Lung microvascular endothelial cell (primary cell): ENCODE results near the gene SRPK3. TPM values are rescaled to one million over a fixed set of nuclear protein-coding genes. Genes with fewer than 3 reads are reported as not detected.

Experiments
- DNase-seq, 2 donors: peaks; one replicate each; pipeline versions ENCODE4 v3.0.0 to v3.0.0-alpha.2; 2010; ENCODE audit warnings: low read depth in 2 of 2
- total RNA-seq: library from RNA; depleted of rRNA; stranded (reverse); fragments of >200 nt; gene quantifications from 2 replicates; pipeline ENCODE4 v1.2.1, GENCODE V29; 2014

Gene SRPK3
- total RNA-seq, 1 donor from 2014 or later, result 0.40 TPM

- no peak for DNase-seq
These were observed 10.8 kb upstream of the SRPK3 start for GRCh38 chrX:153769865-153770600.

DNA sequence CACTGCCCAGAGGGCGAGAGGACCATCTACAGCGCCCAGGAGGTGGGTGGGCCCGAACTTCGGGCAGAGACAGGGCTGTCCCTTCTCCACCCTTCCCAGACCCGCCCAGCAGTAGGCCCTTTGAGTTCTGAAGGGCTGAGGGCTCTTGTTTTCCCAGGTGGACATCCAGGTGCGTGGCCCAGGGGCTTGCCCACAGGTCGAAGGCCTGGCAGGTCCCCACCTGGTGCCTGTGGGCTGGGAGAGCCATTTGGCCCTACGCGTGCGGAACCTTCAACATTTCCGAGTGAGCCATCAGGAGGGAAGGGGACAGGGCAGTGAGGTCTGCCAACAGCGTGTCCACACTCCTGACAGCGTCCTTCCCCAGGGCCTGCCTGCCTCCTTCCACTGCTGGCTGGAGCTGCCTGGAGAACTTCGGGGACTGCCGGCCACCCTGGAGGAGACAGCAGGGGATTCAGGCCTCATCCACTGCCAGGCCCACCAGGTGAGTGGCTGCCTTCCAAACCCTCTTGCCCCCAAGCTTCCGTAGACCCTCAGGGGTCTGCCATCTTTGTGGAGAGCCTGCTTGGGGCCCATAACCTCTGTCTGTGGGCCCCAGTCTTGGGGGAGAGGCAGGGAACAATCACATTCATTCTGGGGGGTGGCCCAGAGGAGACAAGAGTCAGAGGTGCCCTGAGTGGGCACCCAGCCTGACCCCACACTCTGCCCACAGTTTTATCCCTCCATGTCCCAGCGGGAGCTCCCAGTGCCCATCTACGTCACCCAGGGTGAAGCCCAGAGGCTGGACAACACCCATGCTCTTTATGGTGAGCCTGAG, 10.0 kb upstream of the SRPK3 start:
- DNase-seq, result no peak

DNA sequence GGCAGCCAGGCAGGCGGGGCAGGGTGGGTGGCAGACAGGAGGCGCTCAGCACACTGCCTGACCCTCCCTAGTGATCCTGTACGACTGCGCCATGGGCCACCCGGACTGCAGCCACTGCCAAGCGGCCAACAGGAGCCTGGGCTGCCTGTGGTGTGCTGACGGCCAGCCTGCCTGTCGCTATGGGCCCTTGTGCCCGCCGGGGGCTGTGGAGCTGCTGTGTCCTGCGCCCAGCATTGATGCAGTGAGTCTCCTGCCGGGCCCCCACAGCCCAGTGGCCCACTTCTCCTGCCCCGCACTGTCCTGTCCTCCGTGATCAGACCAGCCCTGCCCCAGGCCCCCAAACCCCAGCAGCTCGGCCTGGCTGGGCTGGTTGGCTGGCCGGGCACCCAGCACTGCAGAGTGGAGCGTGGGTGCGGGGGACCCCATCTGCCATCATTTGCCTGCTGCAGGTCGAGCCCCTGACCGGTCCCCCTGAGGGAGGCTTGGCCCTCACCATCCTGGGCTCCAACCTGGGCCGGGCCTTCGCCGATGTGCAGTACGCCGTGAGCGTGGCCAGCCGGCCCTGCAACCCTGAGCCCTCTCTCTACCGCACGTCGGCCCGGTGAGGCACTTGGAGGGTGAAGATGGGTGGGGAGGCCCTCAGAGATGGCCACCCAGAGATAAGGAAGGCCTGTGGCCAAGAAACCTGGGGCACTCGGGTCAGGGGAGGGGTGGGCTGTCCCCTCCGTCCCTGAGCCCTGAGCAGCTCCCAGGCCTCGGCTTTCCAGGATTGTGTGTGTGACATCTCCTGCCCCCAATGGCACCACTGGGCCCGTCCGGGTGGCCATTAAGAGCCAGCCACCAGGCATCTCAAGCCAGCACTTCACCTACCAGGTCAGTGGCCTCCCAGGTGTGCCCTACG, 9.2 kb upstream of the SRPK3 start:
- no peak for DNase-seq

DNA sequence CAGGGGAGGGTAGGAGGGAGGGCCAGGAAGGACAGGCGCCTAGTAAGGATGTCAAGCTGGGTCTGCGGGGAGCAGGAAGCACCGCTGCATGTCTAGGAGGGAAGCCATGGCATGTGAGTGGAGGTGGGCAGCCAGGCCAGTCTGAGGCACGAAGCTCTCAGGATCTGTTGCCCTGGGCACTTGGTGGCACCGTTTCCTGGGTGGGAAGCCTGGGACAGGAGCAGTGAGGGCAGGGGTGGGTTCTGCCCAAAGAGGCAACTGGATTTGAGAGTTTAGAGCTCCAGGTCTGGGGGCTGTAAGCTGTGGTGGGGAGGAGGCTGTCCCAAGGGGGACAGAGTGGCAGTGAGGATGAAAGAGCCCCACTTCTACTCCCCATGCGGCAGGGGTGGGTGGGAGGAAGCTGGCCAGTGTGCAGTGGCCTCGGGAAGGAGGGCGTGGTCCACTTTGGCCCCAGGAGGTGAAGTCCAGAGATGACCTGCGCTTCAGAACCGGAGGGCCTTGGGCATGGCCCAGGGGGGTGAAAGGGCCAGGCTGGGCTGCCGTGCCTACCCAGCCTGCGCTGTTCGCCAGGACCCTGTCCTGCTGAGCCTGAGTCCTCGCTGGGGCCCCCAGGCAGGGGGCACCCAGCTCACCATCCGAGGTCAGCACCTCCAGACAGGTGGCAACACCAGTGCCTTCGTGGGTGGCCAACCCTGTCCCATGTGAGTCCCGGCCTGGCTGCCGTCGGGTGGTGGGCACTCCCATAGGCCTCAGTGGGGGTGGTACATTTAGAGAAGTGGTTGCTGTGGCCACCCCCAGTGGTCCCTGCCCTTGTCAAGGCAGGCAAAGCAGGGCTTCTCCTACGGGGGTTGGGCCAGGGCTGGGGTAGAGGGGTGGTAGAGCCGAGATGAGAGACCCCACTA, 8.3 kb upstream of the SRPK3 start:
- DNase-seq, result no peak

DNA sequence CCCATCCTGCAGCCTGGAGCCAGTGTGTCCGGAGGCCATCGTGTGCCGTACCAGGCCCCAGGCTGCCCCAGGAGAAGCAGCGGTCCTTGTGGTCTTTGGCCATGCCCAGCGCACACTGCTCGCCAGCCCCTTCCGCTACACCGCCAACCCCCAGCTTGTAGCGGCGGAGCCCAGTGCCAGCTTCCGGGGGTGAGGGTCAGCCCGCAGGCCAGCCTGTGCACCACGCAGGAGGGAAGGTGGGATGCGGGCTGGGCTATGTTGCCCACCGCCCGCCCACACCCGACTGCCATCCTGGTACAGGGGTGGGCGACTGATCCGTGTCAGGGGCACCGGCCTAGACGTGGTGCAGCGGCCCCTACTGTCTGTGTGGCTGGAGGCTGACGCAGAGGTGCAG, 7.6 kb upstream of the SRPK3 start:
- DNase-seq, result no peak

- DNase-seq, result no peak
These were observed 6.9 kb upstream of the SRPK3 start for GRCh38 chrX:153773741-153774575.

GRCh38 chrX:153774576-153775292, 6.1 kb upstream of the SRPK3 start:
- DNase-seq, result no peak

DNA sequence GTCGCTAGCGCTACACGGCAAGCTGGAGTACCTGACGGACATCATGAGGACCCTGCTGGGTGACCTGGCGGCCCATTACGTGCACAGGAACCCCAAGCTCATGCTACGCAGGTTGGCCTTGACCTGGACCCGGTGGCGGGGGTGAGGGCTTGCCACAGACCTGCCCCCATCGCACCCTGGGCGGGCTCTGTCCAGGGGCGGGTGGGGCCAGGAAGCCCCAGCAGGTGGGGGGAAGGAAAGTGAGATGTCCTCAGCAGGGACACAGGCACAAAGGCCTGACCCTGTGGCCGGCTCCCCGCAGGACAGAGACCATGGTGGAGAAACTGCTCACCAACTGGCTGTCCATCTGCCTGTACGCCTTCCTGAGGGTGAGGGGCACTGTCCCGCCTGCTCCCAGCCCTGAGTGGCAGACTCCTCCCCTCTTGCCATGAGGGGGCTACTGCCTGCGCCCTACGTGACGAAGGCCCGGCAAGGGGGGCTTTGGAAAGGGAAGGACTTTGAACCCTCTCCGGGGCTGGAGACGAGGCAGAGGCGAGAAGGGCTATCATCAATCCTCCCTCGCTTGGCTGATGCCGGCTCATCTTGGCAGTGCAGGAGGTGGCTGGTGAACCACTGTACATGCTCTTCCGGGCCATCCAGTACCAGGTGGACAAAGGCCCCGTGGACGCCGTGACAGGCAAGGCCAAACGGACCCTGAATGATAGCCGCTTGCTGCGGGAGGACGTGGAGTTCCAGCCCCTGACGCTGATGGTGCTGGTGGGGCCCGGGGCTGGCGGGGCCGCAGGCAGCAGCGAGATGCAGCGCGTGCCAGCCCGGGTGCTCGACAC, 5.3 kb upstream of the SRPK3 start:
- no peak for DNase-seq

DNA sequence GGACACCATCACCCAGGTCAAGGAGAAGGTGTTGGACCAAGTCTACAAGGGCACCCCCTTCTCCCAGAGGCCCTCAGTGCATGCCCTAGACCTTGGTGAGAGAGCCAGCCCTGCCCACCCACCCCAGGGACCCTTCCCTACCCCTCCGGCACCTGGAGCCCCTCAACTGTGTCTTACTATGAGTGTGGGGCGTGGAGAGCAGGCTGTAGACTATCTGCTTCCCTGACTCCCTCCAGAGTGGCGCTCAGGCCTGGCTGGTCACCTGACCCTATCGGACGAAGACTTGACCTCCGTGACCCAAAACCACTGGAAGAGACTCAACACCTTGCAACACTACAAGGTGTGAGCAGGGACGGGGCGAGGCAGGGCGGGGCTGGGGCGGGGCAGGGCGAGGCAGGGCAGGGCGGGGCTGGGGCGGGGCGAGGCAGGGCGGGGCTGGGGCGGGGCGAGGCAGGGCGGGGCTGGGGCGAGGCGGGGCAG, 4.7 kb upstream of the SRPK3 start:
- no peak for DNase-seq

- no peak for DNase-seq
These were observed 4.2 kb upstream of the SRPK3 start for GRCh38 chrX:153776611-153777045.

GRCh38 chrX:153777261-153778090, 3.4 kb upstream of the SRPK3 start:
- no peak for DNase-seq

GRCh38 chrX:153778181-153778580, 2.7 kb upstream of the SRPK3 start:
- no peak for DNase-seq

- DNase-seq, result no peak
These were observed 2.1 kb upstream of the SRPK3 start for GRCh38 chrX:153778684-153779101.

DNA sequence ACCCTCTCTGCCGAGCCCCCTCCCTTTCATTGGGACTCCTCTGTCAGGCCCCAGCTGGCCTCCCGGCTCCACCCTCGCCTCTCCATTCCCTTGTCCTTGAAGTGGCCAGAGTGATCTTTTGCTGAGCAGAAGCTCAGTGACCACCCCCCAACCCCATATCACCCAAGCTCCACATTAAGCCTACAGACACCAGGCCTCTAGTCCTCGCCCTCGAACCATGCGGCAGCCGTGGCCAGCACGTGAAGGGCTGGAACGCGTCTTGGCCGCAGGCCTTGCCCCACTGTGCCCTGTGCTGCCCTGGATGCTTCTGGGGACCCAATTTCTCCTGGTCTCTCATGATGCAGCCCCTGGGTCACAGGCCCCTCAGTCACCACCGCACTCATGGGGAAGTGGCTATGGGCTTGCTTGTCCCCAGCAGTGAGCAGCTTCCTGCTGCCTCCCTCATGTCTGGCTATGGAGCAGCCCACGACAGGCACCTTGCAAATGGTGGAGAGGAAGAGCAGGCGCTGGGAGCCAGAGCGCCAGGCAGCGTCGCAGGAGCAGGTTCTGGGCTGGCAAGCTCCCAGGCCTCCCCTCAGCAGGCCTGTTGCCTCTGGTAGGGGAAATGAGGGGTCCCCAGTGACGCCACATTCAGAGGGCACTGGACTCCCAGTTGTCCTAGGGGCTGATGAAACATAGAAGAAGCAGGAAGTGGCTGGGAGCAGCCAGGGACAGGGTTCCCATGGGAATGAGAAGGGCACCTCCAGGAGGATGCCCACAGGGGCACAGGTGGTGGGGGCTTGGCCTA, 757 bp upstream of the SRPK3 start:
- peak in 1 of 2 donors; percentile 13 for DNase-seq

DNA sequence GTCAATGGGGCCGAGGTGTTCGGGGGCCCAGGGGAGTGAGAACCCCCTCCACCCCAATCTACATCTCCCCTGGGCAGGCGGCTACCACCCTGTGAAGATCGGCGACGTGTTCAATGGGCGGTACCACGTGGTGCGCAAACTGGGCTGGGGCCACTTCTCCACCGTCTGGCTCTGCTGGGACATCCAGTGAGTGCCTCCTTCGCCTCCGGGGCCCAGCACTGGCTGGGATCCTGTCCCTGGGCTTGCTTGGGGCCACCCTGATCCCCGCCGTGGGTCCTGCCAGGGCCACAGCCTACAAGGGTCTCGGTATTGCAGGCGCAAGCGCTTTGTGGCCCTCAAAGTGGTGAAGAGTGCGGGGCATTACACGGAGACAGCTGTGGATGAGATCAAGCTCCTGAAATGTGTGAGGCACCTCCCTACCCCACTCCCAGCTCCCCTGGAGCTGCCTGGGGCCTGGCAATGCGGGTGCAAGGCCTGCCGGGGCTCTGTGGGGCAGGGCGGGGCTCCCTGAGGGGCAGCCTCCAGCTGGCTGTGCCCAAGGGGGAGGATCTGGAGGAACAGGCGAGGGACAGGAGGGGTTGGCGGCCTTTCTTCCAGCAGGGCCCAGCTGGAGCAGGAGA, 697 bp downstream of the SRPK3 start:
- no peak for DNase-seq

DNA sequence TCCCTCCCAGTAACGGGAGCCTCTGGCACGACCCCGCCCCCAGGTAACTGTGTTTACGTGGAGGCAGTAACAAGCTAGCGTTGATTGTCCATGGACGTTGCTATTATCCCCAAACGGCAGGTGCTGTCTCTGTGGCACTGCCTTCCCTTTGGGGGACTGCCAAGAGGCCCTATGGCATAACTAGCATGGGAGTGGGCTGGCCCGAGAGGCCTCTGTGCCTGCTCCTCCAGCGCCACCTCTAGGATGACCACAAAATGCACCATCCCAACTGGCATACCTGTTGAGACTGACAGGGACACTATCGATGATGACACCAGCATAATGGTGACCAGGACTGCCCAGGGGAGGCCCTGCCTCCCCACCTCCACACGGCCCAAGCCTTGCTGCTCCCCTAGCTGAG, 1.5 kb downstream of the SRPK3 start:
- peak in 1 of 2 donors; percentile 23 for DNase-seq
